HG02938 (cell line): ENCODE measurements around the gene IDH3A.
A peak's percentile ranks its signal among the peaks of the same experiment; 100 is the strongest.

Experiments
- ATAC-seq: cut with Tn5 transposase; IDR thresholded peaks from one replicate; pipeline ENCODE4 v1.9.1; 2021; ENCODE audit warnings: mild to moderate bottlenecking, moderate library complexity; ENCODE audit not compliant: unreplicated experiment

Gene IDH3A

DNA sequence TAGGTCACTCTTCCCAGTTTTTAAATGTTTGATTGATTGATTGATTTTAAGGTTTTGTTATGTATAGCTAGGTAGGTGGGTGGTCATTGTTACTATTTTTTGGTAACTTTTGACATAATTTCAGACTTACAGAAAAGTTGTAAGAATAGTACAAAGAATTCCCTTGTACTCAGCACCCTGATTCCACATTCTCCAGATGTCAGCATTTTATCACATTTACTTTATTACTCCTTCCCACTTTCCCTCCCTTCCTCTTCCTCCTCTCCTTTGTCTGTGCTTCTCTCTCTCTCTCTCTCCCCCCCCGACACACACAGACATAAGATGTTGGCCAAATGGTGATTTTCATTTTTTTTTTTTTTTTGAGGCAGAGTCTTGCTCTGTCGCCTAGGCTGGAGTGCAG, 14.8 kb downstream of the IDH3A start:
- ATAC-seq, result no peak

DNA sequence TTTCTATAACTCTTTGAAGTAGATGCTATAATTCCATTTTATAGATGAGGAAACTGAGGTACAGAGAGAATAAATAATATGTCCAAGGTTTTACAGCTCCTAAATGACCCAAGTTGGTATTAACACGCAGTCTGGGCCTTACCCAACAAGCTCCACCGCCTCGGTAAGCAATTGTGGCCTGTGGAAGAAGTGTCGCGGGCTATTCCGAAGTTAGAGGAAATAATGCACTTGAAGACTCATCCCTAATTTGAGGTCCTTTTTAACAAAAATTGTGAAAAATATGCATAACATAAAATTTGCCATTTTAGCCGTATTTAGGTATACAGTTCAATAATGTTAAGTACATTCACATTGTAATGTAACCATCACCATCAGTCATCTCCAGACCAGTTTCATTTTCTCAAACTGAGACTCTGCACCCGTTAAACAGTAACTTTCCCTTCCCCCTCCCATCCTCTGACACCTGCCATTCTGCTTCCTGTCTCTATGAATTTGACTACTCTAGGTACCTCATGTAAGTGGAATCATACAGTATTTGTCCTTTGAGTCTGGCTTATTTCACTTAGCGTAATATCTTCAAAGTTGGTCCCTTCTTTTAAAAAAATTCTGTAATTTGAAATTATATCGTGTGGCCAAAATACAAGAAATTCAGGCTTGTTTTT, 18.2 kb downstream of the IDH3A start:
- peak; percentile 78 for ATAC-seq

DNA sequence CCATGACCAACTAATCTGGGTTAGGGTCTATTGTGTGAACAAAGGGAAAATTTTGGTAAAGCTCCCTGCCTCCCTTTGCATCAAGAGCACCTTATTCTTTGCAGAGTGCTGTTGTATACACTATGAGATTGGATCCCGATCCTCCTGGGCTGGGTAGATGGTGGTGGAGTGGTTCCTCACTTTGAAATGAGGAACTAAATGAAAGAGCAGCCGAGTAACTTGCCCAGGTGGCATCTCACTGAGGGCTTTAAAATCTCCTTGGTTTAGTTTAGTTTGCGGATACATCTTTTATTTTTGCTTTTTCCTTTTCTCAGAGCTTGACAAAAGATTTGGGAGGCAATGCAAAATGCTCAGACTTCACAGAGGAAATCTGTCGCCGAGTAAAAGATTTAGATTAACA, 19.4 kb downstream of the IDH3A start:
- no peak for ATAC-seq

- ATAC-seq, result peak; percentile 71
Observed at GRCh38 chr15:78170848-78171773, 21.9 kb downstream of the IDH3A start.

DNA sequence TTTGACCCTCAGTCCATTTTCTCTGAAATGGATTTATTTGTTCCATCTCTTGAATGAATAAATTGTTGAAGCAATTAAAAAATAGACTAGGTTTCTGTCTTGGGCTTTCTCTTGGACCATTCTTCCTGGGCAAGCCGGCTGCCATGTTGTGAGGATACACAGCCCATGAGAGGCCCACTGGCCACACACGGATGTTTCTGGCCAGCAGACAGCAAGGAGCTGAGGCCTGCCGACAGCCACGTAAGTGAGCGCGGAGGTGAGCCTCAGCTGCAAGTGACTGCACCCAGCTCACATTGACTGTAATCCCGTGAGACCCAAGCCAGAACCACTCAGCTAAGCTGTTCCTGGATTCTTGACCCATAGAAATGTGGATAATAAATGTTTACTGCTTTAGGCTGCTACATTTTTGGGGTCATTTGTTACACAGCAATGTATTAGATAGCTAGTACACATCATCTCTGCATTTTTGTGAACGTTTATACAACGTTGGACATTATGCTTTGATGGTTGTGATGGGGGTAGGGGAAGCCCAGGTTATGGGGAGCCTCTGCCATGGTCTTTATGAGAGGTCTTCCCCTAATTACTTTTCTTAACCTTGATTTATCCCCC, 22.8 kb downstream of the IDH3A start:
- no peak for ATAC-seq

GRCh38 chr15:78174401-78174800, 25.2 kb downstream of the IDH3A start:
- no peak for ATAC-seq

- no peak for ATAC-seq
Observed at GRCh38 chr15:78175330-78175729, 26.2 kb downstream of the IDH3A start.

- ATAC-seq, result no peak
Observed at GRCh38 chr15:78177447-78177873, 28.3 kb downstream of the IDH3A start.

GRCh38 chr15:78178064-78178463, 28.9 kb downstream of the IDH3A start:
- ATAC-seq, result no peak

DNA sequence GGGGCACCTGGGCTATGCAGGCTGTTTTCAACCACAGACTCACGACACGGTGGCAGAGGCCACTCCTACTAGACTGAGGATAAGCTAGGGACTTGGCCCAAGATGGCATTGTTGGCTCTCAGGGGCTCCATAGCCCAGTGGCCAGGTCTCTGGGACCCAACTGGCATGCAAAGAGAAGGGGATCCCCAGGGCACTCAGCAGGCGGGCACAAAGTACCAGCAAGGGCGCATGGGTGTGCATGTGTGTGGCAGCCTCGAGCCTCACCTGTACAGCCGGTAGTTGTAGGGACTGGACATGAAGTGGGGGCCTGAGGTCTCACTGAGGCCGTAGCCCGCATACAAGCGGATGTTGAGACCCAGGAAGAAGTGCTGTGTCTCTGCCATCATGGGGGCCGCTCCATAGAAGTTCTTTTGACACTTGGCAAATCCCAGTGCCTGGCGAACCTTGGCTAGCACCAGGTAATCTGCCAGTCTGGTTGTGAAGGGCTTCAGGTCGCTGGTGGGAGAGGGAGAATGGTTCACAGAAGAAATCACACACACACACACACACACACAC, 30.2 kb downstream of the IDH3A start:
- ATAC-seq, result no peak

GRCh38 chr15:78179906-78180305, 30.7 kb downstream of the IDH3A start:
- no peak for ATAC-seq

DNA sequence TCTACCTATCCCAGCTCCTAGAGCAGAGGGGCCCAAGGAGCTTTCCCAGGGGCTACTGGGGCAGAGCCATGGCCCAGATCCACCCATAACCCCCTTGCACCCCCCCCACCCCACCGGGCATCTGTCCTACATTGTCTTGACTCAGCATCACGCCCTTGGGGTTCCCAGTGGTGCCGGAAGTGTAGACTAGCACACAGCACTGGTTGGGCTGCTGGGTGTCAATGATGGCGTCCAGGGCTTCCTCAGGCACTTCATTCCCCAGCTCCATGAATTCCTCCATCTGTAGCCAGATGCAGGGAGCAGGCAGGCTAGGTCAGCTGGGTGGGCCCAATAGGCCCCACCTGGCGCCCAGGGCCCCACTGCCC, 33.2 kb downstream of the IDH3A start:
- ATAC-seq, result no peak

DNA sequence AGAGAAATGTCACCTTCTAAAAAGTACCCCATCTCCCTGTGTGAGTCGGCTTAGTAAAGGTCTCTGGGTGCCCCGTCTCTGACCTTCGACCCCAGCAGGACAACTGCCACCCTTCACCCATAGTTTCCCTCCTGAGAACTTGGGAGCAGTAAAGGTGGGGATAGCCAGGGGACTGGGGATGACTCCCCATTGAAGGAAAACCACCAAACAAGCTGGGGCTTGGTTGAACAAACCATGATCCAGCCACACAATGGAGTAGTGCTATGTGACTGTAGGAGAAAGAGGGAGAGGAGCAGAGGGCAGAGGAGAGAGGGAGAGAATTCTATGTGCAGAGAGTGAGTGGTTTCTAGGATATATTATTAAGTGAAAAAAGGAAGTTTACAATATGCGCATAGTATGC, 33.7 kb downstream of the IDH3A start:
- no peak for ATAC-seq

- ATAC-seq, result no peak
Observed at GRCh38 chr15:78192826-78193594, 43.8 kb downstream of the IDH3A start.

- no peak for ATAC-seq
Observed at GRCh38 chr15:78193731-78194567, 44.8 kb downstream of the IDH3A start.

DNA sequence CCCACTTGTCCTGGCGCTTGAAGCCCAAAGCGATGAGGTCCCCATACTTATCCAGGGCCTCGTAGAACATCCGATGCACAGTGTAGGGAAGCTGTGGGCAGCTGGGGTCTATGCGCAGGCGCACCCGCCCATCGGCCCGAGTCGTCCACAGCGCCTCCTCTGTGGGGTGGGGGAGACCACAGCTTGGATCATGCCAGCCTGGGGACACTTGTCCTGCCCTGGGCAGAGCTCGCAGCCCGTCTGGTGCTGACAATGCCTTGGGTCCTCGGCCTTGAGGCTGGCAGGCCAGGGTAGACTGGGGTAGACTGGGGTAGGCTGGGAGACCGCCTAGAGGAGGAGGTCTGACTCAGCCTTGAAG, 45.4 kb downstream of the IDH3A start:
- no peak for ATAC-seq

- no peak for ATAC-seq
Observed at GRCh38 chr15:78195735-78196201, 46.6 kb downstream of the IDH3A start.

DNA sequence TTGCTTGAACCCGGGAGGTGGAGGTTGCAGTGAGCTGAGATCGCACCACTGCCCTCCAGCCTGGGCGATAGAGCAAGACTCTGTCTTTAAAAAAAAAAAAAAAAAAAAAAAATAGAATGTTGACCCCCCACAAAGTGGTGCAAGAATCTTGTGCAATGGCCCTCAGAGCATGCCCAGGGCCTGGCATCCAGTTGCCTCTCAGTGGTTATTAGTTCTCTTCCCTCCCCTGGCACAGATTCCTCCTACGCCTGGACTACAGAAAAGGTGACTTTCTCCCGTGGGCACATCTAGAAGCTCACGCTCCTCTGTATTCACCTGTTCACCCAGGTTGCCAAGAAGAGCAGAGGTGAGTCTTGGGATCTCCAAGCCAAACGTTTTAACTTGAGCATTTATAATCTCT, 48.5 kb downstream of the IDH3A start:
- no peak for ATAC-seq

DNA sequence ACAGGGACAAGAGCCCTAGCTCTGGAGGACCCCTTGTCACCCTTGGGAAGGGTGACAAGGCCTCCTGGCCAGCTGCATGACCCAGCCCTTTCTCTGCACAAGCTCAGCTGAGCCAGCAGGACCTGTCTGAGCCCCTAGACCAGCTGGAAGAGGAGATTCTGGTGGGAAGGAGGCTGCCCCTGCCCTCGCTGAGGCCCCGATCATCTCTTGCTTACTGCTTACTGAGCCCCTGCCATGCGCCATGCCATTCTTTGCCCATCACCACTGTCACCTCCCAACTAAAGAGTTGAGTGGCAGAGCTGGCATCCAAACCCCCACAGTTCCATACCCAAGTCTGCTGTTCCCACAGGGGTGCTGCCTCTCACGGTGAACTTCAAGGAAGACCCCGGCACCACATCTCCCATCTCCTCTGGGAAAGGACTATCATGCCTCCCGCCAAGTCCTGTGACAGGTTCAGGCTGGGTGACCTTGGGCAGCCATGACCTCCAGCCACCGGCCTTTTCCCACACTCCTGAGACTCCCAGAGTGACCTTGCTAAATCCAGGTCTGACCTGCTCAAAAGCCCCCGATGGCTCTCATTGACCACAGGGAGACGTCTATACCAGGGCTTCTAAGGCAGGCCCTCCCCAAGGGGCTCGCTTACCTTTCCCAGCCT, 51.2 kb downstream of the IDH3A start:
- no peak for ATAC-seq
